Transverse colon (tissue), 3 donors: ENCODE measurements around the gene ZNF213.

ENCODE experiments used
- POLR2A ChIP-seq: fragments of 450-650 bp; IDR thresholded peaks from one replicate; pipeline ENCODE4 v1.6.1; 2016; ENCODE audit warnings: antibody characterized with exemption, mild to moderate bottlenecking, moderate library complexity
- TF ChIP-seq, protein P1 (sequence below), 5 experiments: fragments of 200-600 bp in 3 of 5; fragments of 450-650 bp in 2 of 5; sonication (generic) in 3 of 5; IDR thresholded peaks; 1 replicate in 2 of 5; 2 replicates in 3 of 5; pipeline ENCODE4 v1.5.1; 2016 to 2017; ENCODE audit warnings: antibody characterized with exemption in 5 of 5, inconsistent platforms in 3 of 5, mild to moderate bottlenecking in 2 of 5, moderate library complexity in 1 of 5

GRCh38 chr16:3145151-3145550 lies 10.3 kb downstream of the ZNF213 start:
- no peak for TF ChIP-seq POLR2A
- TF ChIP-seq, protein P1, sequence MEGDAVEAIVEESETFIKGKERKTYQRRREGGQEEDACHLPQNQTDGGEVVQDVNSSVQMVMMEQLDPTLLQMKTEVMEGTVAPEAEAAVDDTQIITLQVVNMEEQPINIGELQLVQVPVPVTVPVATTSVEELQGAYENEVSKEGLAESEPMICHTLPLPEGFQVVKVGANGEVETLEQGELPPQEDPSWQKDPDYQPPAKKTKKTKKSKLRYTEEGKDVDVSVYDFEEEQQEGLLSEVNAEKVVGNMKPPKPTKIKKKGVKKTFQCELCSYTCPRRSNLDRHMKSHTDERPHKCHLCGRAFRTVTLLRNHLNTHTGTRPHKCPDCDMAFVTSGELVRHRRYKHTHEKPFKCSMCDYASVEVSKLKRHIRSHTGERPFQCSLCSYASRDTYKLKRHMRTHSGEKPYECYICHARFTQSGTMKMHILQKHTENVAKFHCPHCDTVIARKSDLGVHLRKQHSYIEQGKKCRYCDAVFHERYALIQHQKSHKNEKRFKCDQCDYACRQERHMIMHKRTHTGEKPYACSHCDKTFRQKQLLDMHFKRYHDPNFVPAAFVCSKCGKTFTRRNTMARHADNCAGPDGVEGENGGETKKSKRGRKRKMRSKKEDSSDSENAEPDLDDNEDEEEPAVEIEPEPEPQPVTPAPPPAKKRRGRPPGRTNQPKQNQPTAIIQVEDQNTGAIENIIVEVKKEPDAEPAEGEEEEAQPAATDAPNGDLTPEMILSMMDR (IDR thresholded peaks at IDR 0.05), result no peak
